Body of pancreas (tissue), 4 donors: ENCODE measurements around the gene MYBPC3. TPM values are rescaled to one million over a fixed set of nuclear protein-coding genes. Genes with fewer than 3 reads are reported as not detected.

Source experiments
- ATAC-seq: fragments of 150-250 bp; one replicate; pipeline ENCODE4 v1.9.1; 2016
- DNase-seq, 4 donors: peaks; one replicate each; pipeline ENCODE4 v3.0.0-alpha.2; 2019
- H3K27ac ChIP-seq, 4 donors: fragments of 200-600 bp; sonication (generic); 1 replicate in 3 of 4; 2 replicates in 1 of 4; pipeline versions ENCODE4 v1.5.1 to v1.6.1; 2016 to 2019; ENCODE audit warnings: mild to moderate bottlenecking in 1 of 4, mixed read lengths in 1 of 4, moderate library complexity in 1 of 4
- H3K27me3 ChIP-seq, 2 donors: fragments of 200-600 bp; sonication (generic); one replicate each; pipeline ENCODE4 v1.6.0; 2016; ENCODE audit warnings: mild to moderate bottlenecking in 1 of 2
- H3K36me3 ChIP-seq, 2 donors: fragments of 200-600 bp; sonication (generic); replicated peaks in 1 of 2; 2 replicates each; pipeline ENCODE4 v1.5.1; 2016; ENCODE audit warnings: low read depth in 2 of 2; ENCODE audit not compliant: insufficient read depth in 1 of 2
- H3K4me1 ChIP-seq: fragments of 200-600 bp; sonication (generic); one replicate; pipeline ENCODE4 v1.6.0; 2016
- H3K4me3 ChIP-seq, 2 donors: fragments of 200-600 bp; sonication (generic); 1 replicate in 1 of 2; 2 replicates in 1 of 2; pipeline ENCODE4 v1.5.1; 2016 to 2019
- H3K9me3 ChIP-seq, 3 donors: fragments of 200-600 bp; sonication (generic); 1 replicate in 2 of 3; 2 replicates in 1 of 3; pipeline ENCODE4 v1.5.1; 2016
- POLR2A ChIP-seq, 3 donors: fragments of 450-650 bp; IDR thresholded peaks; one replicate each; pipeline ENCODE4 v1.6.1; 2016; ENCODE audit warnings: antibody characterized with exemption in 3 of 3, mild to moderate bottlenecking in 2 of 3
- WGBS, 2 donors: methylation state at CpG; one replicate each; pipeline ENCODE4 v1.1.5; 2017; 5-methylcytosine and 5-hydroxymethylcytosine counted together
- intact Hi-C: fragments of 100-400 bp; cut with DNase I; formaldehyde crosslinking; loops from one replicate; pipeline ENCODE4 v1.15.1; 2023
- total RNA-seq, 2 donors: library from RNA; depleted of rRNA; stranded (reverse); fragments of >200 nt; gene quantifications; one replicate each; pipeline ENCODE4 v1.1.0, GENCODE V29; 2016
- TF ChIP-seq, protein P1 (sequence below), 7 experiments: fragments of 450-650 bp in 4 of 7; fragments of 200-600 bp in 3 of 7; sonication (generic) in 3 of 7; IDR thresholded peaks; one replicate each; pipeline ENCODE4 v1.5.1; 2016 to 2019; ENCODE audit warnings: antibody characterized with exemption in 7 of 7

MYBPC3 gene
- total RNA-seq, 2 donors from 2014 or later, result not detected

DNA sequence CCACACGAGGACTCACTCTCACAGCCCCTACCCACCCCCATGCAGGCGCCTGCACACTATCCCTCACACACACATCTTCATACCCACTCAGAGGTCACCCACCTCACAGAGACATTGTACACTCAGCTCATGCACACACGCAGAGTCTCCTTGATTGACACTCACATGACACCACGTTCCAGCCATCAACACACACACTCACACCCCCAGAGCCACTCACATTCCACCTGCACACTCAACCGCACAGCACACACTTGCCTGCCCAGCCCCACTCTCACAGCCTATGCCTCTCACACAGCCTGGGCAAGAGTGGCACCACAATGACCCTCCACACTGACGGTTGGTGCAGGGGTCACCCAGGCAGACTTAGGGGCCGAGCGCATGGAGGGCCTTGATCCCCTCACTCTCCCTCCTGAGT is 23.6 kb upstream of the MYBPC3 start:
- TF ChIP-seq, protein P1, sequence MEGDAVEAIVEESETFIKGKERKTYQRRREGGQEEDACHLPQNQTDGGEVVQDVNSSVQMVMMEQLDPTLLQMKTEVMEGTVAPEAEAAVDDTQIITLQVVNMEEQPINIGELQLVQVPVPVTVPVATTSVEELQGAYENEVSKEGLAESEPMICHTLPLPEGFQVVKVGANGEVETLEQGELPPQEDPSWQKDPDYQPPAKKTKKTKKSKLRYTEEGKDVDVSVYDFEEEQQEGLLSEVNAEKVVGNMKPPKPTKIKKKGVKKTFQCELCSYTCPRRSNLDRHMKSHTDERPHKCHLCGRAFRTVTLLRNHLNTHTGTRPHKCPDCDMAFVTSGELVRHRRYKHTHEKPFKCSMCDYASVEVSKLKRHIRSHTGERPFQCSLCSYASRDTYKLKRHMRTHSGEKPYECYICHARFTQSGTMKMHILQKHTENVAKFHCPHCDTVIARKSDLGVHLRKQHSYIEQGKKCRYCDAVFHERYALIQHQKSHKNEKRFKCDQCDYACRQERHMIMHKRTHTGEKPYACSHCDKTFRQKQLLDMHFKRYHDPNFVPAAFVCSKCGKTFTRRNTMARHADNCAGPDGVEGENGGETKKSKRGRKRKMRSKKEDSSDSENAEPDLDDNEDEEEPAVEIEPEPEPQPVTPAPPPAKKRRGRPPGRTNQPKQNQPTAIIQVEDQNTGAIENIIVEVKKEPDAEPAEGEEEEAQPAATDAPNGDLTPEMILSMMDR (IDR thresholded peaks at IDR 0.05), result no peak
- TF ChIP-seq POLR2A (IDR thresholded peaks at IDR 0.05), result no peak
- 67 to 79% methylated on average over 8 of the region's 8 CpGs for WGBS, 2 donors
- DNase-seq (no peak), ATAC-seq (no peak)
- H3K4me3 ChIP-seq, result no peak overlapping the region
- intact Hi-C loops, result loop anchor here (5.0 kb wide), 1 partner anchor 76 kb away; no protein-coding TSS in a partner anchor
- no peaks in the 10 kb centered on the region for H3K36me3 ChIP-seq
- H3K27ac ChIP-seq, result no peak overlapping the region
- H3K27me3 ChIP-seq, result no peaks in the 10 kb centered on the region
- no peaks in the 10 kb centered on the region for H3K9me3 ChIP-seq
- no peaks in the 10 kb centered on the region for H3K4me1 ChIP-seq

DNA sequence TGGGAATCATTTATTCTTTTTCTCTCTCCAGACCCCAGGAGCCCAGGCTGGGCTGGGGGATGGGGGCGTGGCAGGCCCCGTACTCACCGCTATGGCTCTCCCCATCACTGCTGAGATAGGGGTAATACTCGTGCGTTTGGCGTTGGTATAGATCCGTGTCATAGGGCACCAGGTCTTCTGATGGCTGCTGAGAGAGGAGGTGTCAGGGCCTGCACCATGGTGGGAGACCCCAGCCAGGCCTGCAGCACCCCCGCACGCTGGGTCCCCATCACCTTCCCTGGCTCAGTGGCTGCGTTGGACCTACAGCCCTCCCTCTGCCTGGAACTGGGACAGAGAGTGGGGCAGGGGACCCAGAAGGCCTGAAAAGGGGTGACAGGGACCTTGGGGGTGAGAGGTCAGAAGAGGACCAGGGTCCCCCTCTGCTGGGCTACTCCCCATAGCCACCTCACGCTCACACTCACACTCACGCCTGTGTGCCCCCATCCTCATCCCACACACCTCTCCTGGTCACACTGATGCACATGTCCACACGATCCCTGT is 23.1 kb upstream of the MYBPC3 start:
- H3K27ac ChIP-seq, result no peak overlapping the region
- no peaks in the 10 kb centered on the region for H3K36me3 ChIP-seq
- intact Hi-C loops, result loop anchor here (5.0 kb wide), 1 partner anchor 77 kb away; no protein-coding TSS in a partner anchor
- no peak overlapping the region for H3K4me3 ChIP-seq
- no peaks in the 10 kb centered on the region for H3K27me3 ChIP-seq
- H3K9me3 ChIP-seq, result no peaks in the 10 kb centered on the region
- DNase-seq (no peak), ATAC-seq (no peak)
- TF ChIP-seq, protein P1 (IDR thresholded peaks at IDR 0.05), result no peak
- TF ChIP-seq POLR2A (IDR thresholded peaks at IDR 0.05), result no peak
- no peaks in the 10 kb centered on the region for H3K4me1 ChIP-seq
- WGBS, 2 donors, result 76 to 83% methylated on average over 5 to 13 of the region's 13 CpGs

DNA sequence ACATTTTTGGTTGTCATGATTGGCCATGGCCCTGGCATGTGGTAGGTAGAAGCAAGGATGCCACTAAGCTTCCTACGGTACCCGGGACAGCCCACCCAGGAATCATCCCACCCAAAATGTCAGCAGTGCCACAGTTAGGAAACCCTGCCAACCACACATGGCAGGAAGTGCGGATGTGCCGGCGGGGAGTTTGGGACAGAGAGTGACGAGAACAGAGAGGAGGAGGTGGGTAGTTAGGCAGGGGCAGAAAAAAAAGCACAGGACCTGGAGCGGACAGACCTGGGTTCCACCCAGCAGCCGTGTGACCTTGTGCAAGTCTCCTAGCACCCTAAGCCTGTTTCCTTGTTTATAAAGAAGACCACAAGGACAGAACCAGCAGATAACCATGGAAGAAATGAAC is 22.5 kb upstream of the MYBPC3 start:
- no peak for TF ChIP-seq POLR2A (IDR thresholded peaks at IDR 0.05)
- TF ChIP-seq, protein P1 (IDR thresholded peaks at IDR 0.05), result no peak
- no peak for ATAC-seq
- no peaks in the 10 kb centered on the region for H3K27me3 ChIP-seq
- intact Hi-C loops, result loop anchor here (5.0 kb wide), 1 partner anchor 77 kb away; no protein-coding TSS in a partner anchor
- no peaks in the 10 kb centered on the region for H3K4me1 ChIP-seq
- no peak overlapping the region for H3K27ac ChIP-seq
- 58 to 69% methylated on average over 7 to 8 of the region's 8 CpGs for WGBS, 2 donors
- no peak overlapping the region for H3K4me3 ChIP-seq
- no peak for DNase-seq
- no peaks in the 10 kb centered on the region for H3K36me3 ChIP-seq
- no peaks in the 10 kb centered on the region for H3K9me3 ChIP-seq

DNA sequence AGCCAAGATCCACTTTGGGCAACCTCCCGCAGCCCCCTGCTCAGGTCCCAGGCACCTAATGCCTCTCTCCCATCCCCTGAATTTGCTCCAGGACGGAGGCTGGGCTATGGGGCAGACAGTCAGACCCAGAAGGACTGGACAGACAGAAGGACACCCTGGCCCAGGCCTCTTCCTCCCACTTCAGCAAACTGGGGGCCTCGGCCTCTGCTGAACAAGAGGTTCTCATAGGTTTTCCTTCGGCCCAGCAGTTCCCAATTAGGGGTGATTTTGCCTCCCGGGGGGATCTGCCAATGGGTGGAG is 22.2 kb upstream of the MYBPC3 start:
- ATAC-seq, result no peak
- Histone ChIP-seq H3K9me3 (no peaks in the 10 kb centered on the region), H3K27me3 (no peaks in the 10 kb centered on the region), H3K36me3 (no peaks in the 10 kb centered on the region), H3K27ac (no peak overlapping the region), H3K4me1 (no peaks in the 10 kb centered on the region), H3K4me3 (no peak overlapping the region)
- TF ChIP-seq, protein P1 (IDR thresholded peaks at IDR 0.05), result no peak
- TF ChIP-seq POLR2A (IDR thresholded peaks at IDR 0.05), result no peak
- 58 to 83% methylated on average over 1 to 5 of the region's 5 CpGs for WGBS, 2 donors
- intact Hi-C loops, result loop anchor here (5.0 kb wide), 1 partner anchor 78 kb away; no protein-coding TSS in a partner anchor
- no peak for DNase-seq
